ENCODE data around the gene IL5RA. TPM values are rescaled to one million over a fixed set of nuclear protein-coding genes. Genes with fewer than 3 reads are reported as not detected.

Gene IL5RA
- total and polyA plus RNA-seq, 10 donors = 0.06 to 3.2 (median 1.3) TPM

DNA sequence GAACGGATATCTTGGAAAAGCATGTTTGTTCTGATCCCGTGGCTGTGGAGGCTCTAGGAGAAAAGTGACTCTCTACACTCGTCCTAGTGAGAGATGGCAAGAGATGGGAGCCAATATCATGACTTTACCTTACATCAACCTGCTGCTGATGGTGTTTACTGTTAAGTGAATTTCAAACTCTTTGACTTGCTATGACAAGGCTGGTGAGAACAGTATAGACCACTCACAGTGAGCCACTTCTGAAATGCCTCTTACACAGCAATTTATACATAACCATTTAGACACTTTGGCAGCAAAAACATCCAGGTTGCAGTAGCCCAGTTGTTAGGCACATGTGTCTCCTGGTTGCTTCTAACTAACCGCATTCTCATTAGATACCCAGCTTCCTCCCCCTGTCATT, 43.3 kb downstream of the IL5RA start:
- WGBS, 5 donors = 79 to 89% (median 85%) methylated on average over 4 of the region's 4 CpGs
- Histone ChIP-seq H3K27ac (no peak overlapping the region), H3K9me3 (no peaks in the 10 kb centered on the region), H3K4me1 (no peaks in the 10 kb centered on the region), H3K36me3 (no peaks in the 10 kb centered on the region), H3K4me3 (no peak overlapping the region), H3K27me3 (replicated peaks in 1 of 7) (no peaks in the 10 kb centered on the region)
- intact Hi-C loops (cut with DNase I; ENCODE audit: low total_unique reads) = no loop called here
- TF ChIP-seq POLR2A (IDR thresholded peaks at IDR 0.05) (no peak), POLR2AphosphoS5 (IDR thresholded peaks at IDR 0.05) (no peak)
- TF ChIP-seq, protein P1, sequence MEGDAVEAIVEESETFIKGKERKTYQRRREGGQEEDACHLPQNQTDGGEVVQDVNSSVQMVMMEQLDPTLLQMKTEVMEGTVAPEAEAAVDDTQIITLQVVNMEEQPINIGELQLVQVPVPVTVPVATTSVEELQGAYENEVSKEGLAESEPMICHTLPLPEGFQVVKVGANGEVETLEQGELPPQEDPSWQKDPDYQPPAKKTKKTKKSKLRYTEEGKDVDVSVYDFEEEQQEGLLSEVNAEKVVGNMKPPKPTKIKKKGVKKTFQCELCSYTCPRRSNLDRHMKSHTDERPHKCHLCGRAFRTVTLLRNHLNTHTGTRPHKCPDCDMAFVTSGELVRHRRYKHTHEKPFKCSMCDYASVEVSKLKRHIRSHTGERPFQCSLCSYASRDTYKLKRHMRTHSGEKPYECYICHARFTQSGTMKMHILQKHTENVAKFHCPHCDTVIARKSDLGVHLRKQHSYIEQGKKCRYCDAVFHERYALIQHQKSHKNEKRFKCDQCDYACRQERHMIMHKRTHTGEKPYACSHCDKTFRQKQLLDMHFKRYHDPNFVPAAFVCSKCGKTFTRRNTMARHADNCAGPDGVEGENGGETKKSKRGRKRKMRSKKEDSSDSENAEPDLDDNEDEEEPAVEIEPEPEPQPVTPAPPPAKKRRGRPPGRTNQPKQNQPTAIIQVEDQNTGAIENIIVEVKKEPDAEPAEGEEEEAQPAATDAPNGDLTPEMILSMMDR (IDR thresholded peaks at IDR 0.05 in 8 of 11, conservative IDR thresholded peaks at IDR 0.05 in 3 of 11) = no peak
- no peak for DNase-seq

- TF ChIP-seq, protein P1 (IDR thresholded peaks at IDR 0.05 in 8 of 11, conservative IDR thresholded peaks at IDR 0.05 in 3 of 11) = no peak
- TF ChIP-seq POLR2AphosphoS5 (IDR thresholded peaks at IDR 0.05) (no peak), POLR2A (IDR thresholded peaks at IDR 0.05) (no peak)
- intact Hi-C loops (cut with DNase I; ENCODE audit: low total_unique reads) = no loop called here
- H3K4me1 ChIP-seq = no peaks in the 10 kb centered on the region
- WGBS, 5 donors = 35 to 56% (median 55%) methylated on average over 2 of the region's 2 CpGs
- H3K27me3 ChIP-seq (replicated peaks in 1 of 7) = no peaks in the 10 kb centered on the region
- H3K27ac ChIP-seq = no peak overlapping the region
- no peak overlapping the region for H3K4me3 ChIP-seq
- H3K36me3 ChIP-seq = no peaks in the 10 kb centered on the region
- DNase-seq = no peak
- no peaks in the 10 kb centered on the region for H3K9me3 ChIP-seq
Measured at GRCh38 chr3:3066378-3066777, 43.8 kb downstream of the IL5RA start.

GRCh38 chr3:3065876-3066275, 44.3 kb downstream of the IL5RA start:
- 87 to 99% (median 91%) methylated on average over 2 of the region's 2 CpGs for WGBS, 5 donors
- no peaks in the 10 kb centered on the region for H3K9me3 ChIP-seq
- no peak for DNase-seq
- TF ChIP-seq, protein P1 (IDR thresholded peaks at IDR 0.05 in 8 of 11, conservative IDR thresholded peaks at IDR 0.05 in 3 of 11) = no peak
- no peak for TF ChIP-seq POLR2AphosphoS5 (IDR thresholded peaks at IDR 0.05)
- no peaks in the 10 kb centered on the region for H3K36me3 ChIP-seq
- H3K27me3 ChIP-seq (replicated peaks in 1 of 7) = no peaks in the 10 kb centered on the region
- H3K4me3 ChIP-seq = no peak overlapping the region
- H3K4me1 ChIP-seq = no peaks in the 10 kb centered on the region
- intact Hi-C loops (cut with DNase I; ENCODE audit: low total_unique reads) = no loop called here
- no peak overlapping the region for H3K27ac ChIP-seq

- Histone ChIP-seq H3K36me3 (no peaks in the 10 kb centered on the region), H3K4me3 (no peak overlapping the region), H3K27me3 (replicated peaks in 1 of 7) (no peaks in the 10 kb centered on the region), H3K27ac (no peak overlapping the region), H3K4me1 (no peaks in the 10 kb centered on the region), H3K9me3 (no peaks in the 10 kb centered on the region)
- DNase-seq = no peak
- intact Hi-C loops (cut with DNase I; ENCODE audit: low total_unique reads) = no loop called here
- WGBS, 5 donors = 73 to 86% (median 84%) methylated on average over 4 of the region's 4 CpGs
- TF ChIP-seq POLR2AphosphoS5 (IDR thresholded peaks at IDR 0.05) (no peak), POLR2A (IDR thresholded peaks at IDR 0.05) (no peak)
- TF ChIP-seq, protein P1 (IDR thresholded peaks at IDR 0.05 in 8 of 11, conservative IDR thresholded peaks at IDR 0.05 in 3 of 11) = no peak
Measured at GRCh38 chr3:3064297-3064696, 45.9 kb downstream of the IL5RA start.

Measured in spleen (tissue), 11 donors.